HG03280 (cell line): ENCODE measurements around the gene BLACAT1.

Experiments used
- ATAC-seq: cut with Tn5 transposase; IDR thresholded peaks from one replicate; pipeline ENCODE4 v1.9.1; 2021; ENCODE audit warnings: mild to moderate bottlenecking, moderate library complexity; ENCODE audit not compliant: unreplicated experiment

Gene BLACAT1

GRCh38 chr1:205456868-205457745, 1.3 kb upstream of the BLACAT1 start:
- no peak for ATAC-seq

DNA sequence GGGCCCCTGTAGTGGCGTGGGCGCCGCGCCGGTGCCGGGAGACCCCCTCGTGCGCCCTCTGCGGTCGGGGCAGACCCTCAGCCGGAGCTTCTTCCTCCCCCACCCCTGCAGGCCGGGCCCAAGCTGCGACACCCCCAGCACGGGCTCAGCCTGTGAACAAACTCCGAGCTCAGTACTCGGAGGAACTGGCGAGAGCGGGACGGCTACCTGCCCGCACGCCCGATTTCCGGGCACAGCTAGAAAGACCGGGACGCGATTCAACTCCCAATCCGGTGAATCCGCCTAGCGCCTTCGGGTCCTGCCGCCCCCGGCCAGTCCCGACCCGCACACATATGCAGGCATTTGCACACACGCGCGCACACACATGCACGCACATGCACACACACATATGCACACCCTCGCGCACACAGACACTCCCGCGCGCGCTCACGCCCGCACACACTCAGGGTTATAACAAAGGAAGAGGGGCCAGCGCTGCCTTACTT, 580 bp upstream of the BLACAT1 start:
- no peak for ATAC-seq

- no peak for ATAC-seq
Measured at GRCh38 chr1:205454903-205455335, 926 bp downstream of the BLACAT1 start.

- no peak for ATAC-seq
Measured at GRCh38 chr1:205453466-205453865, 2.4 kb downstream of the BLACAT1 start.

DNA sequence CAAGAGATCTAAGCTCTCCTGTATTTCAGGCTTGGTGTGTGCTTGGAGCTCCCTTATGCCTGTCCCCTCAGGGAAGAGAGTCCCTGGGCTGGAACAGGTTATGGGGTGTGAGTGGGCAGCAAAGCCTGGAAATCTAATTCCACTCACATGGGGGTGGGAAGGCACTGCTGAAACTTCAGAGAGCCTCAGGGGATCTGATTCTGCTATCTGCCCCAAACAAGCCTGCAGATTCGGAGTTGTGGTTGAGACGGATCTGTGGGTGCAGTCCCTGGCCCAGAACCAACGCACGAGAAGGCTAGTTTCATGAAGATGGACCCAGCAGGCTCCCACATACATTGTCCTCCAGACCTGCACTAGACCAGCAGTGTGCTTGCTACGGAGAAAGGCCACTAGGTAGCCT, 2.9 kb downstream of the BLACAT1 start:
- no peak for ATAC-seq

DNA sequence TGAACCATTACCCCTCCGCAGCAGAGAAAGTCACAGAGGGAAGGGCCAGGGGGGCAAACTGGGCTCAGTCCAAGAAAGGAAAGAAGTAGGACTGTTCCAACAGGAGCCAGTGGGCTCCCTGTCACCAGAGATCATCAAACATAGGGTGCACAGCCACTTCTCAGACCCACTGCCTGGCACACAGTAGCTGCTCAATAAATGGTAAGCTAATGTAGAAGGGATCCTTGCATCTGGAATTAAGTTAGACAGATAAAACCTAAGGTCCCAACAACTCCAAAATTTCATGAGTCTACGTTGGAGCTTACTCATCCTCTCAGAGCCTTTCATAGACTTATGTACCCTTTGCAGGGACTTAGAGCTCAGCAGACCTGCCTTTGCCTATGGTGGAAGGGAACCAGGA, 3.5 kb downstream of the BLACAT1 start:
- no peak for ATAC-seq

GRCh38 chr1:205451759-205452164, 4.1 kb downstream of the BLACAT1 start:
- no peak for ATAC-seq

DNA sequence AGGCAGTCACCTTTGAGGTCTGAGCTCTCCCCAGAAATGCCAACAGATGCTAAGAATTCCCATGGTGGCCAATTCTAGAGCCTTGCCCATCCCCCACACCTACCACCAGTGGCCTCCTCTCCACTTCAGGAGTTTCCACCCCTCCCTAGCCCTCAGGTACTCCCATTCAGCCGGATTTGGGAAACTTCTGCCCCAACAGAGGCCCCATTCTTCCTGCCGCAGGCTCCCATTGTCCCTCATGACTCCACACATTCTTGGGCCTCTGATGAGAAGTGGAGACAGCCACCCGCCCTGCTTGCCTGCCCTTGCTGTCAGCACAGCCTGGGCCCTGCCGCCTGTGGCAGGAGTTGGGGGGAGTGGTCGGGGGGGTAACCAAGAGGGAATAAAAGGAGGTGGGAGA, 4.6 kb downstream of the BLACAT1 start:
- ATAC-seq = no peak

DNA sequence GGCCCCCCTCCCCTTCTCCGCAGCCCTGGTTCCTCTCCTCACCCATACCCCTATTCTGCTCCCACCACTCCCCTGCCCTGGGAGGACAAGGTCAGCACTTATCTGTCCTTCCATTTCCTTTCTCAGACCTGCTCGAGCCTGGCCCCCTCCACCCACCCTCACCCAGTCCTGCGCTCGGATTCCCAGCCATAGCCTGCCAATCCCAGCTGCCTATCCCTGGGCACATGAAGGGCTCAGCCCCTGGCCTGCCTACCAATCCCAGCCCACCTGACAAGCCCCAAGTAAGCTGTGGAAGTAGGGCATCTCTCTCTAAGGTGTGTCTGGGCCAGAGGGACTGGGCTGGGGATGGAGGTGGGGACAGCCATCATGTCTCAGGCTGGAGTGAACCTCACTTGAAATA, 5.4 kb downstream of the BLACAT1 start:
- ATAC-seq = no peak

DNA sequence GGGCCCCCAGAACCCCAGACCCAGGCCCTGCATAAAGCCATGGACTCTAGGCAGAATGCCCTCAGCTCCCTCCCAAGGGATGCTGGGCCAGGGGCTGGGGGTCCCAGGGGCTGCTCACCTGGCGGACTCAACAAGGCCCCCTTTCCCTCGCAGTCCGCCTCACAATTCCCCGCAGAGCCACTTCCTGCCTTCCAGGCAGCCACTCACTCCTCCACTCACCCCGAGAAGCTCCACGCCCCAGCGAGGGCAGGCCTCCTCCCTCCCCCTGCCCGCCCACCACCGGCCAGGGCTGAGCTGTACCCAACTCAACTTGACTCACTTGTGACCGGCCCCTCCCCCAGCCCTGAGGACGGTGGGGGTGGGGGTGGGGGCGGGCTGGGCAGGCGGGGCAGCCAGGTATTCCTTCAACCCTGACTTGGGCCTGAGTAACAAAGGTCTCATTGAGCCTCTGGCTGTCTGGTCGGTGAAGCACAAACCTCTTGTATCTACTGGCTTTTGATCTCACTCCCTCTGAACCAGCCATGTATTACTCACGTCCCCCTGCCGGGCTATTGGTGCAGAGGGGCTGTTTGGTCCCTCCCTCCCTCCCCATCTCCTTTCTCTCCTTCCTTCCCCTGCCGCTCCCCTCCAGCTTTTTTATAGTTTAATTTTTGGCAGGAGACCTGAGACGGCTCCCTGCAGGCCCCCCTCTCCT, 5.9 kb downstream of the BLACAT1 start:
- ATAC-seq = no peak

DNA sequence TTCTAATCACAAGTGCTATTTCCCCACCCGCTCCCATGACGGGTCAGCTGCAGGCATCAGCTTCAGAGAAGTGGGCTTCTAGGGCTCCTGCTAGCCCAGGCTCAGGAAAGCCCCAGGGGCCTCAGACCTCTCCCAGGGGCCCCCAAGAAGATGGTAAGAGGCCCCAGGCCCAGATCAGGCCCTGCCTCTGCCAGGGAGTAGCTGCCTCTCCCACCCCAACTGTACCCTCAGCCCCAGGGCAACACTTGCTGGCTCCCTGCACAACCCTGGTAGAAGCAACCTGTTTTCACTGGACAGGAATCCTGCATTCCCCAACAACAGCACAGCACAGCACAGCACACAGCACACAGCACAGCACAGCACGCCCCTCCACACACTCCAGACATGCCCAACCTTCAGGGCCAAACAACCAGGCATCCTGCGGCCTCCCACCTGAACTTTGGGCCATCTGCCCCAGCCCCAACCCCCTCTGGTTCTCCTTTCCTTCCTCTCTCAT, 6.5 kb downstream of the BLACAT1 start:
- ATAC-seq = no peak

GRCh38 chr1:205448540-205449253, 7.1 kb downstream of the BLACAT1 start:
- ATAC-seq = no peak

- no peak for ATAC-seq
Measured at GRCh38 chr1:205447457-205448341, 8.1 kb downstream of the BLACAT1 start.

DNA sequence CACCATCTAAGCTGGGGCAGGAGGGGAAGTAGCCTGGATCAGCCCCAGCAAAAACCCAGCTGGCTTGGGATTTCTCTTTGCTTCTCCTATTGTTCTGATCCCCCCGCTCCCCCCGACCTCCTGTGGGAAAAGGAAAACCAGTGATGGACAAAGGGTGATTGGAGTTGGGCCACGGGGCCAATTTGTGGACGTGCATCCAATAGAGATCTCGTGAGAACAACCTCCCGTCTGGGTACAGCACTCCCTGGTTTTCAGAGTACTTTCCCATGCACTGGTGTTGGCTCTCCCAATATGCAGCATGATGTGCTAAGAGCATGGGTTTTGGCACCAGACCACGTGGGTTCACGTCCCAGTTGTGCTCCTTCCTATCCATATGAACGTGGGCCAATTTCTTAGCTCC, 9.0 kb downstream of the BLACAT1 start:
- ATAC-seq = no peak

GRCh38 chr1:205445646-205445935, 10.3 kb downstream of the BLACAT1 start:
- ATAC-seq = no peak

DNA sequence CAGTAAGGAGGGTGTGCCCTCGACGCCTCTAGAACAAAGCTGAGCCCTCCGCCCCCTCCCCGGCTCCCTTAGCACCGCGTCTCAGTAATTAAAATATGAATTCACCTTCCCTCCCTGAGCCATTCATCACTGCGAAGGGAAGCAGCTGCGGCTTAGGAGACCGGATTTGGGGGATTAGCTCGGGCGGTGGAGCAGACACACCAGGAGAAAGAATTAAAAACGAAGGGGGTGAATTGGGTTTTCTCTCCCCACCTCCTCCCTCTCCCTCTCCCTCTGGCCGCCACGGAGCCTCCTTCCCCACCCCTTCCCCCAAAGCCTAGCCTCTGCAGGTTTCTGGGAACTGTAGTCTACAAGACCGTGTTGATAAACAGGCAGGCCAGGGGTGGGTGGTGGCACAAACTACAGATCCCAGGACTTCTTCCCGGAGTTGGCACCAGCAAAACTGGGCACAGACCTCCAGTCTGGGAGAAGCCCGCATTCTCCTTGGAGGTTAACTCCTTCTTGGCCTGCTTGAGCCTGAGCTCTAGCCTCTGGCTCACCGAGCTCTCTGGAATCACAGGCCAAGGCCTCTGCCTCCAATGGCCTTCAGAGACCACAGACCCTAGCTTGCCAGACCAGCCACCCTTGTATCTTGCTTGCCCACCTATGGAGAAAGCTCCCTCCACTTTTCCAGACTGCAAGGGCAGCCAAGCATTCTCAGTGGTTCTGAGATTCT, 10.8 kb downstream of the BLACAT1 start:
- ATAC-seq = no peak

DNA sequence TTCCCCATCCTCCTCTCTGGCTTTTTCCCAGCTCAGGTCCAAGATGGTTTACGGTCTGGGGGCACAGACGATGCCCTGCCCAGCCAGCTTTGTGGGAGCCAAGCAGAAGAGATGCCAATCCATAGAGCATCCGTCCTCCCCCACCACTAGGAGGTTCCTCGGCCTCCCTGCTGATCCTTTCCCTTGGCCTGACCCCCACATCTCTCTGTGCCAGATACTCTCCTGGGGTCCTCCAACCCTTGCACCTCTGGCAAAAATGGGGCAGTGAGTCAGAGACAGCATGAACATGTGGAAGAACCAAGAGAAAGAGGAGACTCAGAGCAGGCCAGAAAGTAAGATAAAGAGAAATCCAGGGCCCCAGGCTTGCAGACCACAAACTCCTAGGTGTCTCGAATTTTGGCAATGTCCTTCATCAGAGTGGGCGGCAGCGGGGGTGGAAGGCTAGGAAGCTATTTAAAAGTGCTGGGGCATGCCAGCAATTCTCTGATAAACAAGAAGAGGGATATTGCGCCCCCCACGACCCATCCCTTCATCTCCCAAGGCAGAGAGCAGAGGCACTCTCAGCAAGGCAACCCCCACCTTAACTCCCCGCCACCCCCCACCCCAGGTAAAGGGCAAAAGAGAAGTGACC, 11.4 kb downstream of the BLACAT1 start:
- no peak for ATAC-seq

DNA sequence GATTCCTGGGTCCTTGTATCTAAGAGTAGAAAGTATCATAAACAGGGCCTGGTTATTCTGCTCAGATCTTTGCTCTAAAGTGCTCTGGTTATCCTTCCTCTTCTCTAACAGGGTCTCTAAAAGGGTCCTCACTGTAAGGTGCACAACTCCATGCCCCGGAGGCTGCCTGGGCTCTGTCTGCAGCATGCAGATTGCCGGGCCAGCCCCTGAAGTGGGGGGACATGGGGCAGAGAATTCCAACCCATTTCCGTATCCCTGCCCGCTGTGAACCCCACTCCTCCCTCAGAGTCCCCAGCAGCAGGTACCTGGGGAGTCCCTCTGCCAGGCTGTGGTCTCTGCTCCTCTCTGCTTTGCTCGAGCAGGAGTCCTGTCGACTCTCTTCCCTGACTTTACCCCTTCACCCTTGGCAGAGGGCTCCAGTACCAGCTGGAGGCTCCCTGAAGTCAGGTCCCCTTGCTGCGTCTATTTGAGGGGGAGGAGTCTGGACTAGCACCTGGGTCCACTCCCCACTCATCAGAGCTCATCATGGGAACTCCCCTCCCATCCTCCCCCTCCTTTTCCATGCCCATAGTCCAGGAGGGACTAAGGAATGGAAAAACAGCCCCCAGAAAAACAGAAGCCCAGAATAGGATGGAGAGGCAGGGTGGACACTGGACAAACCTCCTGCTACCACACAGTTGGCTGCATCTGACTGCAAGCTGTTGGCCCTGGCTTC, 12.1 kb downstream of the BLACAT1 start:
- ATAC-seq = no peak
